DOHH2 (cell line): ENCODE results near the gene NHERF1.

Experiments
- CTCF ChIP-seq: fragments of 200-600 bp; sonication (generic); IDR thresholded peaks from one replicate; pipeline ENCODE4 v1.5.1; 2014; ENCODE audit warnings: antibody characterized with exemption, mild to moderate bottlenecking, low read depth, low read length; ENCODE audit not compliant: poor library complexity, severe bottlenecking
- EZH2phosphoT487 ChIP-seq: fragments of 200-600 bp; sonication (generic); IDR thresholded peaks from 2 replicates; pipeline ENCODE4 v1.6.1; 2017; ENCODE audit warnings: borderline replicate concordance, mild to moderate bottlenecking, antibody characterized with exemption, low read length, moderate library complexity, mixed read lengths

- TF ChIP-seq CTCF = no peak
- TF ChIP-seq EZH2phosphoT487 = no peak
These were observed 9.1 kb upstream of the NHERF1 start for GRCh38 chr17:74739227-74739831.
